CD4-positive, alpha-beta T cell treated with Interleukin-6 for 4 hours (primary cell): ENCODE results near the gene UBA1.
A peak's percentile ranks its signal among the peaks of the same experiment; 100 is the strongest.

Experiments
- DNase-seq: peaks from one replicate; pipeline ENCODE4 v3.0.0-alpha.2; 2020; ENCODE audit warnings: mixed read lengths

The UBA1 gene

DNA sequence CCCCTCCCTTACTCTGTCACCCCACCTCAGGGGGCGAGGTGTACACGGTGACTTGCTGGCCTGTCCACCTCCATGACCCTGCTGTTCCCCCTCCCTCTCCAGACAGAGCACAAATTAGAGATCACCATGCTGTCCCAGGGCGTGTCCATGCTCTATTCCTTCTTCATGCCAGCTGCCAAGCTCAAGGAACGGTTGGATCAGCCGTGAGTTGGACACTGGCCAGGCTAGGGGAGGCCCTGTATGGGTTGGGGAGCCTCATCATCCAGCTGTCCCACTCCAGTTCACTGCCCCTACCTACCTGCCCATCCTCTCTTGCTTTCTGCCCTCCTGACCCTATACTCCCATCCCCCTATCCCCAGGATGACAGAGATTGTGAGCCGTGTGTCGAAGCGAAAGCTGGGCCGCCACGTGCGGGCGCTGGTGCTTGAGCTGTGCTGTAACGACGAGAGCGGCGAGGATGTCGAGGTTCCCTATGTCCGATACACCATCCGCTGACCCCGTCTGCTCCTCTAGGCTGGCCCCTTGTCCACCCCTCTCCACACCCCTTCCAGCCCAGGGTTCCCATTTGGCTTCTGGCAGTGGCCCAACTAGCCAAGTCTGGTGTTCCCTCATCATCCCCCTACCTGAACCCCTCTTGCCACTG is 20.9 kb downstream of the UBA1 start:
- no peak for DNase-seq

DNA sequence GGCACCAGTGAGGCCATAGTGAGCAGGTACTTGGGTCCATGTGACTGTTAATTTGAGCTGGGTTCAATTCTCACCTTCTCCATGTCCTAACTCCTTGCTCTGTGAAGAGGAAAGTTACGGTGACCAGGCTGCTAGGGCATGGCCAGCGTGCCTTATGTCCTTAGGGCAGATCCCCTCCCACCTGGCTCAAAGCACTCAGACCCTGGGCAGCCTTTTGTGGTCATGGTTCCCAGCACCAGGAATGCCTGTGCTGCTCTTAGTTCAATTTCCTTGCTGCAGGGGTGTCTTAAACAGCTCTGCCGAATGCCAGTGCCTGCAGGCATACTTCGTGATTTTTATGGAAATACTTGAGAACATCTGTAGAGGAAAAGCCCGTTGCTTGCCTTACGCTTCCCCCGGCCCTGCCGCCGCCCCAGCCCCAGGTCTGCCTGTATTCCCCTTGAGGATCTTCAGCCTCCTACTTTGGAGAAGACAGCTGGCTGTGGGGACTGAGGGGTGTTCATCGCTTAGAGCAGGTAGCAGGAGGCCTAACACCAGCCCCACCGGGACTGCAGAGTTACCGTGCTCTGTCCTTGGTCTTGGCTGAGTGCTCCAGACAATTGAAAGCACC is 21.8 kb downstream of the UBA1 start:
- no peak for DNase-seq

DNA sequence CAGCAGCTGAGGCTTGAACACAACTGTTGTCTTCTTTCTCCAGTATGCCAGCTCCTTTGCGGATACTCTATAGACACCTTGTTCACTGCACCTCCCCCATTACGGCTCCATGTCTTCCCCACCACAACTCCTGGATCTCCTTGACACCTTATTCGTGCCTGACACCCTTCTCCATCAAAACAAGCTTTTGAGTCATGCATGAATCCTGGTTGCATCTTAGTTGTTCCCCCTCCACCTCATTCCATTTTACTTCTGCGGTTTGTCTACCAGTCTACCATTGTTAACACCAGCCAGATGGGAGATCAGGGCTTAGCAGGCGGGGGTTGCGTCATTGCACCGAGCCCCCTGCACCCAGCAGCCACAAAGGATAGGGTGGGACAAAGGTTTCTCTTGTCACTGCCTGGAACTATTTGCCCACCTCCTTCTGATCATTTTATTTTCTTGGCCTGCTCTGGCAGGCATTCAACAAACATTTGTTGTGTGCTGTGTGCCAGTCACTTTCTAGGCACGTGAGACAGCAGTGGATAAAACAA is 22.8 kb downstream of the UBA1 start:
- no peak for DNase-seq

DNA sequence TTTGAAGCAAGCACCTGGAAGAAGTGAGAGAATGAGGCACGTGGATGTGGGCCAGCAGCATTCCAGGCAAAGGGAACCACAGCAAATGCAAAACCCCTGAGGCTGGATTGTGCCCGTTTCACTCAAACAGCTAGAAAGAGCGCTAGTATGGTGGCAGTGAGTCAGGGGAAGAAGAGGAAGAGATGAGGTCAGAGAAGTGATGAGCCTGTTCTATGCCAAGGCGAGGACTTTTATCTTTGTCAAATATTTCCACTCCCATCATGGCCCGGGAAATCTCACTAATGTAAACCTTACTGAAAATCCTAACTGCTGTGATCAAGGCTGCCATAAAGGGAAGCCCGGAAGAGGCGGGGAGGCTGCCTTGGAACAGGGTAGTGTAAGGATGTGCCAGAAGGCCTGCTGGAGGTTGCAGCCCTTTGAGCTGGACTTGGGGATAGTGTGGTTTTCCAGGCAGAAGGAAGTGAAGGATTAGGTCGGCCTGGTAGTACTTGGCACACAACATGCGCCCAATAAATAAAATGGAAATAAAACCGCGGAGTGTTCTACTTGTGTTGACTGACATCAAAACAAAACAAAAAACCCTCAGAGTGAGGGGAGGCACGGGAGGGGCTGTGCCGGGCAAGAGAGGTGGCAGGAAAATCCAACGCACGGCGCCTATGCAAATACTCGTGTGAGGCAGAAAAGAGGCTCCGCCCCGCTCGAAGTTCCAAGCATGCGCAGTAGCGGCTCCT is 23.7 kb downstream of the UBA1 start:
- DNase-seq = peak; percentile 14

DNA sequence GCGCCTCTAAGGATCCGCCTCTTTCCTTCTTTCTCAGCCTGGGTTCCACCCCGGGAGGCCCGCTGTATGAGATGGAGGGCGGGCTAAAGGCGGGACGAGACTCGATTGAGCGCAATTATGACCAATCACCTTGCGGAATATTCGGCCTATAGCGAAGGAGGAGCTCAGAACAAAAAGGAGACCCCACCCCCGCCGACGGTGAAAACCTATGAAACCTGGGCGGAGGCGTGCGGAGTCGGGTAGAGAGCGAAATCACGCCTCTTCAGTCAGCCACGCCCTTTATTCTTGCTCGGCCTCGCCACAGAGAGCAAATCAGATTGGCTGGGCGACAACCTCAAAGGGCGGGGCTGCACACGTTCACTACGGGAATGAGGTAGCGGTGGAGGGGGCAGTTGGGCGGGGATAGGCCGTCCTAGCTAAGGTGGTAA is 24.2 kb downstream of the UBA1 start:
- DNase-seq = peak; percentile 99

DNA sequence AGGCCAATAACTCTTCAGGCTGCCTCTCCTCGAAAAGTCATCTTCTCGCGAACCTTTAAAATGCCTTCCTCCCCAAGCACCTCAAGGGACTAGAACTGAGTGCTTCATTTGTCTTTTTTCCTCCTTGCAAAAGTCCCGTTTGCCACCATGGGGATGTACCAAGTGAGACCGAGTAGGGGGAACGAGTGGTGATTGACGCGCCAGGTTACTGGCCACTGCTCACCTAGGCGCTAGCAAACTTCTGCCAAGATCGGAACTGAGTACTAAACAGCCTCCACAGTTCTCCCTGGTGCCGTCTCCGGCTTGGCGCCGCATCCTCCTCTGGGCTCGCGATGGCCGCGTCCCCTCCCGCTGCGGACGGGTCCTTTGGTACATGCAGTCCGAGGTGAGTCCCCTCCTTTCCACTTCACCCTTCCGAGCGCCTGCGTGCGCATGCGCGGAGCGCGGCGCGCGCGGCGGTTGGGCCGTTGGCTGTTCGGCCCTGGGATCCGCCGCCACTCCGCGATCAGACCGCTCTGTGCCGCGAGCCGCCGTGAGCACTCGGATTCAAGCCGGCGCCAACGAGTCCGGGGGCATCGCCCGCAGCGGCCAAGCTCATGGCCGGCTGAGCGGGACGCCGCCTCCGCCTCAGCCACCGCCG is 24.8 kb downstream of the UBA1 start, which contains the start of gene CDK16:
TSS of gene CDK16 (plus strand) at position 402 of the 640 bp plus-strand sequence. CDS start 4,877 bp downstream, outside the sequence.
- DNase-seq = peak; percentile 84

DNA sequence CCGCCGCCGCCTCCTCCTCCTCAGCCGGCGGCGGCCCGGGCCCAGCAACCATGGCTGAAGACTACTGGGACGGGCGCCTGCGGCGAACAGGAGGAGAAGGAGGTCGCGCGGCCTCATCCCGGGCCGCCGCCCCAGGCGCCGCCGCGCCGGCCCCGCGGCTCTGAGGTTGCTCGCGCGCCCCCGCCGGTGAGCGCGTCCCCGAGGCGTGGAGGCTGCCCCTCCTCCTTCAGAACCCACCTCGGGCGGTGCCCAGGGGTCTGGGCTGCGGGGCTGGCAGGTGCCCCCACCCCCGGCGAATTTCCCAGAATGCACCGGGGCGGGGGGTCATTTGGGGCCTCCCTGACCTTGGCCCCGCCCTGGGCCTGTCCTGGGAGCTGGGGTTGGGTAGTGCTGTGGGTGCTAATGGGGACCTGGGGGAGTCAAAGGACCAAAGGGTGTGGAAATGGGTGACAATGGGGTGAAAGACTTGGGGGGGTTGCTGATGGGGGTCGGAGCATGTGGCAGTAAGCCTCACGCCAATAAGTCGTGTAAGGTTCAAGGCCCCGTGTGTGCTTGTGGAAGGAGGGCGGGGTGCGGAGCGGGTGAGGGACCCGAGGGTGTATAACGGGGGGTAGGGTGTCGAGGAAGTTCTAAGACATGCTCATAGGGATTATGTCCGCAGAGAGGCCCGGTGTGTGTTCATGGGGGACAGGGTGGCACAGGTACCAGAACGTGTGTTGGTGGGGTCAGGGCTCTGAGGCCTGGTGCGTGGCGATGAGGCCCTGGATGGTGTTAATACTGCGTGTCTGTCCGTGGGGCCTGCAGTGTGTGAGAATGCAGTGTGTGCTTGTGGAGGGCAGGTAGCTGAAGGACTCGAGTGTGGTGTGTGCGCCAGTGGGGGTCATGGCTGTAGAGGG is 25.5 kb downstream of the UBA1 start:
- DNase-seq = peak; percentile 50

DNA sequence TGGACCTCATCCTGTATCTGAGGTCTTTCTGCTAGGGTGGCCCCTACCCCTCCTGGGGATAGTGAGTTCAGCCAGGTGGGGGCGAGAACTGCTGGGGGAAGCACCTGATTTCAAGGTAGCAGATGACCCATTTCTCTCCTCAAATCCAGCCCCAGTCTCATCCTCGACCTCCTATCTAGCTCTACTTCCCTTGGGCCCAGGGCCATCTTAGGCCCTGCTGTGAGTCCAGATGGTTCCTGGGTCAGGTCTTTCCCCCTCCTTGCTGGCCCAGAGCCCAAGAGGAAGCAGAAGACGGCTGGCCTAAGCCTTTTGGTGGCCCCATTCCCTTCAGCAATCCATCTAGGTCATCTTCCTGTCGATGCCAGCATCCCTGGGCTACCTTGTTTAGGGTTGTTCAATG is 28.1 kb downstream of the UBA1 start:
- no peak for DNase-seq

GRCh38 chrX:47222751-47223350 is 29.2 kb downstream of the UBA1 start:
- DNase-seq = no peak

GRCh38 chrX:47223476-47224250 is 30.0 kb downstream of the UBA1 start:
- DNase-seq = no peak

- no peak for DNase-seq
Observed at GRCh38 chrX:47224266-47224895, 30.8 kb downstream of the UBA1 start.

- no peak for DNase-seq
Observed at GRCh38 chrX:47224896-47225290, 31.3 kb downstream of the UBA1 start.

DNA sequence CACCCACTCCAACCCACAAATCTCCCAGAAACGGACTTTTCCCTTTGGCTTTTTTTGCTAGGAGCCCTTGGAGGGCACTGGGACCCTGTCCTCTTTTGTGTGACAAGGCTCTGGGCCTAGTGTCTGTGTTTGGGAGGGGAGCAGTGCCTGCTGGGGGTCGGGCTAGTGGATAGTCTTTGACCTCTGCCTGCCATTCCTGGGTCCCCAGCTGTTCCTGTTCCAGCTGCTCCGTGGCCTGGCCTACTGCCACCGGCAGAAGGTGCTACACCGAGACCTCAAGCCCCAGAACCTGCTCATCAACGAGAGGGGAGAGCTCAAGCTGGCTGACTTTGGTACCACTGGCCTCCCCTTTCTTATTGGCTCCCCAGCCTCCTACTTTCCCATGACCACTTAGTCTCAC is 32.4 kb downstream of the UBA1 start:
- no peak for DNase-seq

GRCh38 chrX:47226531-47227333 is 33.1 kb downstream of the UBA1 start:
- no peak for DNase-seq

- DNase-seq = no peak
Observed at GRCh38 chrX:47227334-47227583, 33.6 kb downstream of the UBA1 start.

DNA sequence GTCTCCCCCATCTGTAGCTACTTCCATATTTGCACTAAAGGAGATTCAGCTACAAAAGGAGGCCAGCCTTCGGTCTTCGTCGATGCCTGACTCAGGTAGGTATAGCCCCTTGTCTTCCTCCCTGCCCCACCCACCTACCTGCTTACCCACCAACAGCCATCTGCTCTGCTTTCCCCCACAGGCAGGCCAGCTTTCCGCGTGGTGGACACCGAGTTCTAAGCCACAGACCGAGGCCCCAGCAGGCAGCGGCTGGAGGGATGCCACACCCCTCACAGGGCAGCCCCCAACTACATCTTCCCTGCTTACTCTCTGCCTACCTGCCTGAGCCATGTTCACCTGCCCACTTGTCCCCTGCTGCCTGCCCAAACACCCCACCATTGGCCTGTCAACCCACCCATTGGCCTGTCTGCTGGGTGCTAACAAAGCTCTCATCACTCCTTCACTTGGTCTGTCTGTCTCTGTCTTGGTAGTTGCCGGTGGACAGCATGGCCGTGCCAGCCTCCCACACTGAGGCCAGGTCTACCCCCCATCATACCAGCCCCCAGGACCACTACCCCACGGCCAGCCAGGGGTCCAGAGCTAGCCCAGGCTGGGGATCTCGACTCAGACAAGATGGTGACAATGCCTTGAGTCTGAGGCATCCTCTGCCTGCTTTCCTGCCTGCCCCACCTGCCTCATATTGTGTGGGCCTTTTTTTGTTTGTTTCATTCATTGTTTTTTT is 35.1 kb downstream of the UBA1 start:
- DNase-seq = no peak

DNA sequence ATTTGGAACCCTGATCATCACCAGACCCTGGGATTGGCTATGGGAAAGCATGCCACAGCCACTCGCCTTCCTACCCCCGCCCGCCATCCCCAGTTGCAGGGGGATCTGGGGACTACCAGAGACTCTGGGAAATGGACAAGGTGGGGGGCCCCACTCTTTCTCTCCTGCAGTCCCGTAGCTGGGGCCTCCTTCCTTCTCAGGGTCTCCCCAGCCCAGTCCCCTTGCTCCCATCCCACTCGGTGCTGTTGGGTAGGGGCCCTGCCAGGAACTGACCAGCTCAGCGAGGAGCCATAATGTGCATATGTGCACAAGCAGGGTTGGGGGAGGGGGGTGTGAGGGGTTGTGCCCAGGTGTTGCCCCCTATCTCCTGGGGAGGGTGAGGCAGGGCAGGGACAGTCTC is 35.8 kb downstream of the UBA1 start:
- no peak for DNase-seq

DNA sequence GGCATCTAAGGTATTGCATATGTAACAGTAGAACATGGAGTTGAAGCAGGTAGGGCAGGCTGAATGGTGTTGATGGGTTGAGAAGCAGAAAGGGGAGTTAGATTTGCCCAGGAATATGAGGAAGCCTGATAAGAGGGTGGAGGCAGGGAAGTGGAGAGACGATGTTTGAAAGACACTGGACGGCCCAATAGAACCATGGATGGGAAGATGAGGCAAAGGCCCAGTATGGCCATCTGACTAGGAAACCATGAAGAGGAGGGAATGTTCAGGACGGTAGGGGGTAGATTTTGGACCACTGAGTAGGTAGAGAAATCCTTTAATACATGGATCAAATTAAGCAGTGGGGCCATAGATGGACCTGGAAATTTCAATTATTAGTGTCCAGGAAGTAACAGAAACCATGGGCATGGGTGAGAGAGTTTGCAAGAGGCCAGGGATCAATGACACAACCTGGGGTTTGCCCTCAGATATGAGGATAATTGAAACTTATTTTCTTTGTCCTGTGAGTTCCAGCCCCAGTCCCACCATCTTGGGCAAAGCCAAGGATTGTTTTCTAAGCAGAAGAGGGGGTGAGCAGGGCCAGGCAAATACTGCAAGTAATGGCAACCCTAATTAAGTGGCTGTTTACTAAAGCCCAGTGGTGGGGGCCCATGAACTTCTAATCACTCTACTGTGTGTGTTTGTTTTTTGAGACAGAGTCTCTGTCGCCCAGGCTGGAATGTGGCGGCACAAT is 36.7 kb downstream of the UBA1 start:
- DNase-seq = no peak

DNA sequence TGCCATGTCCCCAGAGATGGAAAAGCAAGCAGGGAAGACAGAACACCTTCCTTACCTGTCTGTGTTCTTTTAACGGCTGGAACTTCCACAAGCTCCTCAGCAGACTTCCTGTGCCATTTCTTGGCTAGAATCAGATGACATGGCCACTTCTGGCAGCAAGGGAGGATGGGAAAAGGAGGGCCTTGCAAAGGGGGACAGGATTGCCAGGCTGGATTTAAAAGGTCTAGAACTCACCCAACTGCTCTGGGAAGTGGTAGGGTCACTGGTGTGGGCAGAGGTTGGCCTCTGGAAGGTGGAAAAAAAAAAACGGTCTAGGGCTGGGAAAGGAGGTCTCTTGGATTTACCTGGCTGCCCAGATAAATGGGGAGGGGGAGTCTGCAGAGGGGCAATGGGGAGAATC is 37.5 kb downstream of the UBA1 start:
- DNase-seq = no peak
